B cell (primary cell): ENCODE measurements around the gene SREK1. TPM values are rescaled to one million over a fixed set of nuclear protein-coding genes. Genes with fewer than 3 reads are reported as not detected.

Source experiments
- ATAC-seq: fragments of 200-7000 bp; cut with Tn5 transposase; one replicate; pipeline ENCODE4 v1.10.0; 2021; ENCODE audit warnings: low read depth, mild to moderate bottlenecking, moderate number of reproducible peaks, moderate library complexity
- CTCF ChIA-PET: fragments of 350-600 bp; sonication (Branson Sonifier 250); formaldehyde crosslinking; loops from one replicate; lab custom pipeline; 2021; ENCODE audit warnings: antibody characterized with exemption, inconsistent platforms; lab: Charles Lee
- POLR2A ChIA-PET: fragments of 350-600 bp; sonication (Branson Sonifier 250); formaldehyde crosslinking; loops from one replicate; lab custom pipeline; 2021; ENCODE audit warnings: antibody characterized with exemption; lab: Charles Lee
- DNase-seq: peaks from one replicate; pipeline ENCODE4 v3.0.0; 2013
- H2AFZ ChIP-seq: 2 replicates; pipeline ENCODE4 v1.6.1; 2012; ENCODE audit warnings: mild to moderate bottlenecking, low read depth, low read length; ENCODE audit not compliant: insufficient read depth, poor library complexity, severe bottlenecking
- H3K27ac ChIP-seq, 2 donors: 1 replicate in 1 of 2; 2 replicates in 1 of 2; pipeline ENCODE4 v1.5.1; 2012 to 2013; ENCODE audit warnings: low read length in 2 of 2, mild to moderate bottlenecking in 2 of 2, moderate library complexity in 1 of 2
- H3K27me3 ChIP-seq, 4 experiments: fragments of 200-600 bp in 1 of 4; sonication (generic) in 1 of 4; replicated peaks in 1 of 4; 1 replicate in 2 of 4; 2 replicates in 2 of 4; pipeline versions ENCODE4 v1.6.1 to v1.7.0; 2013 to 2016; ENCODE audit warnings: low read length in 3 of 4, mild to moderate bottlenecking in 2 of 4, mixed read lengths in 1 of 4, moderate library complexity in 1 of 4; ENCODE audit not compliant: insufficient read depth in 4 of 4, control insufficient read depth in 3 of 4; ENCODE audit errors: control extremely low read depth in 1 of 4
- H3K36me3 ChIP-seq, 2 experiments: replicated peaks in 1 of 2; 1 replicate in 1 of 2; 2 replicates in 1 of 2; pipeline versions ENCODE4 v1.6.1 to v1.7.1; 2013; ENCODE audit warnings: low read length in 1 of 2; ENCODE audit not compliant: insufficient read depth in 2 of 2, control insufficient read depth in 1 of 2; ENCODE audit errors: control extremely low read depth in 1 of 2, extremely low read depth in 1 of 2
- H3K4me1 ChIP-seq, 2 donors: fragments of 200-600 bp in 1 of 2; sonication (generic) in 1 of 2; 1 replicate in 1 of 2; 2 replicates in 1 of 2; pipeline versions ENCODE4 v1.5.1 to v1.6.1; 2013 to 2017; ENCODE audit warnings: low read length in 2 of 2; ENCODE audit not compliant: control insufficient read depth in 2 of 2, insufficient read depth in 2 of 2
- H3K4me2 ChIP-seq: replicated peaks from 2 replicates; pipeline ENCODE3; 2012; ENCODE audit warnings: mild to moderate bottlenecking, low read depth, low read length; ENCODE audit not compliant: poor library complexity, severe bottlenecking
- H3K4me3 ChIP-seq, 5 experiments: fragments of 200-600 bp in 1 of 5; sonication (generic) in 1 of 5; 1 replicate in 3 of 5; 2 replicates in 2 of 5; pipeline versions ENCODE4 v1.5.1 to v1.7.0; 2011 to 2016; ENCODE audit warnings: low read length in 4 of 5, mild to moderate bottlenecking in 4 of 5, low read depth in 2 of 5, control low read depth in 1 of 5, moderate library complexity in 1 of 5; ENCODE audit not compliant: insufficient read depth in 1 of 5; ENCODE audit errors: control extremely low read depth in 1 of 5, extremely low read depth in 1 of 5
- H3K79me2 ChIP-seq: fragments of 200-600 bp; sonication (generic); one replicate; pipeline ENCODE4 v1.6.0; 2016; ENCODE audit warnings: low read length; ENCODE audit not compliant: control insufficient read depth, insufficient read depth
- H3K9ac ChIP-seq: fragments of 200-600 bp; sonication (generic); 2 replicates; pipeline ENCODE4 v1.6.1; 2017; ENCODE audit warnings: mild to moderate bottlenecking, low read length, moderate library complexity
- H3K9me3 ChIP-seq, 3 donors: one replicate each; pipeline versions ENCODE4 v1.6.1 to v1.7.1; 2013; ENCODE audit warnings: low read length in 2 of 3; ENCODE audit not compliant: control insufficient read depth in 2 of 3, insufficient read depth in 1 of 3; ENCODE audit errors: control extremely low read depth in 1 of 3
- H4K20me1 ChIP-seq: 2 replicates; pipeline ENCODE4 v1.6.0; 2012; ENCODE audit warnings: mild to moderate bottlenecking, low read length; ENCODE audit not compliant: insufficient read depth, control insufficient read depth, poor library complexity, severe bottlenecking
- H3K27ac Mint-ChIP-seq: one replicate; pipeline ENCODE4 v1.8.0; 2021; ENCODE audit warnings: mixed read lengths
- H3K27me3 Mint-ChIP-seq: one replicate; pipeline ENCODE4 v1.8.0; 2021; ENCODE audit warnings: mixed read lengths
- H3K4me1 Mint-ChIP-seq: one replicate; pipeline ENCODE4 v1.8.0; 2021; ENCODE audit warnings: mixed read lengths
- H3K4me3 Mint-ChIP-seq: one replicate; pipeline ENCODE4 v1.8.0; 2021; ENCODE audit warnings: mixed read lengths
- H3K9me3 Mint-ChIP-seq: one replicate; pipeline ENCODE4 v1.8.0; 2022; ENCODE audit warnings: mixed read lengths; ENCODE audit not compliant: insufficient read depth
- CTCF ChIP-seq: fragments of 200-600 bp; IDR thresholded peaks from one replicate; pipeline ENCODE4 v1.8.0; 2022; ENCODE audit warnings: antibody characterized with exemption, mild to moderate bottlenecking
- EZH2 ChIP-seq: IDR thresholded peaks from 2 replicates; pipeline ENCODE4 v1.6.1; 2012; ENCODE audit warnings: borderline replicate concordance, low read depth, mild to moderate bottlenecking, moderate library complexity, low read length; ENCODE audit not compliant: insufficient read depth, poor library complexity, severe bottlenecking
- WGBS: methylation state at CpG from one replicate; pipeline ENCODE4 v1.1.5; 2013; ENCODE audit warnings: missing lambda C conversion rate; ENCODE audit not compliant: insufficient coverage; 5-methylcytosine and 5-hydroxymethylcytosine counted together
- intact Hi-C: fragments of 100-400 bp; cut with micrococcal nuclease; formaldehyde crosslinking; loops from one replicate; pipeline ENCODE4 v1.10.0; 2022
- polyA plus RNA-seq: library from polyadenylated mRNA; depleted of rRNA; stranded (reverse); fragments of >200 nt; gene quantifications from 2 replicates; pipeline ENCODE4 v1.2.3, GENCODE V29; 2012
- total RNA-seq, 2 donors: library from RNA; stranded (reverse); fragments of 120-200 nt in 1 of 2; gene quantifications; 1 replicate in 1 of 2; 2 replicates in 1 of 2; pipeline versions ENCODE4 v1.2.3 to v1.2.4, GENCODE V29; 2013 to 2022

Gene SREK1
- total and polyA plus RNA-seq, 2 donors (not counting 1 experiment from before 2014, with no cell fraction given) = 24.1 to 117 TPM

- Histone ChIP-seq H4K20me1 (no peaks in the 10 kb centered on the region), H3K9ac (no peak overlapping the region), H3K4me3 (no peak overlapping the region), H3K4me2 (no peak overlapping the region), H3K79me2 (no peaks in the 10 kb centered on the region), H3K27me3 (no peaks in the 10 kb centered on the region), H3K9me3 (no peaks in the 10 kb centered on the region), H3K27ac (no peak overlapping the region), H3K36me3 (no peaks in the 10 kb centered on the region), H3K4me1 (no peaks in the 10 kb centered on the region), H2AFZ (no peak overlapping the region)
- intact Hi-C loops = no loop called here
- POLR2A ChIA-PET = no interaction called here
- no peak for DNase-seq
- TF ChIP-seq CTCF = no peak
- TF ChIP-seq EZH2 = no peak
- H3K4me1 Mint-ChIP-seq = no peaks in the 10 kb centered on the region
- 89% methylated on average over 1 of the region's 2 CpGs for WGBS
- CTCF ChIA-PET = no interaction called here
- no peak for ATAC-seq
- H3K9me3 Mint-ChIP-seq = no peaks in the 10 kb centered on the region
- H3K27ac Mint-ChIP-seq = no peak overlapping the region
- peaks cover 5% of the 10 kb centered on the region for H3K27me3 Mint-ChIP-seq
- H3K4me3 Mint-ChIP-seq = no peak overlapping the region
These were observed 21.6 kb upstream of the SREK1 start for GRCh38 chr5:66122379-66123034.

- Histone ChIP-seq H3K36me3 (no peaks in the 10 kb centered on the region), H3K9ac (no peak overlapping the region), H3K27me3 (no peaks in the 10 kb centered on the region), H3K4me1 (no peaks in the 10 kb centered on the region), H2AFZ (no peak overlapping the region), H3K4me3 (no peak overlapping the region), H3K9me3 (peaks cover 0 to 8% (median 0%) of the 10 kb centered on the region in 3 donors), H4K20me1 (no peaks in the 10 kb centered on the region), H3K27ac (no peak overlapping the region), H3K79me2 (no peaks in the 10 kb centered on the region), H3K4me2 (no peak overlapping the region)
- H3K27me3 Mint-ChIP-seq = no peaks in the 10 kb centered on the region
- ATAC-seq (no peak), DNase-seq (no peak)
- peaks cover 2% of the 10 kb centered on the region for H3K9me3 Mint-ChIP-seq
- ChIA-PET POLR2A (no interaction called here), CTCF (no interaction called here)
- WGBS = 92% methylated on average over 3 of the region's 4 CpGs
- H3K27ac Mint-ChIP-seq = no peak overlapping the region
- no peak overlapping the region for H3K4me3 Mint-ChIP-seq
- H3K4me1 Mint-ChIP-seq = no peaks in the 10 kb centered on the region
- TF ChIP-seq CTCF (no peak), EZH2 (no peak)
- intact Hi-C loops = no loop called here
These were observed 15.0 kb upstream of the SREK1 start for GRCh38 chr5:66129144-66129543.
